ENCODE results near the gene IFFO2.
A peak's percentile ranks its signal among the peaks of the same experiment; 100 is the strongest.

Gene IFFO2

GRCh38 chr1:18951818-18952391 lies 4.6 kb downstream of the IFFO2 start:
- no peak for TF ChIP-seq CTCF (conservative IDR thresholded peaks at IDR 0.05; ENCODE audit: low read depth, low read length)
- H3K4me3 ChIP-seq (ENCODE audit: low read length), result no peak overlapping the region
- DNase-seq (ENCODE audit: low read depth), result no peak

- DNase-seq (ENCODE audit: low read depth), result no peak
- no peak for TF ChIP-seq CTCF (conservative IDR thresholded peaks at IDR 0.05; ENCODE audit: low read depth, low read length)
- H3K4me3 ChIP-seq (ENCODE audit: low read length), result no peak overlapping the region
Observed at GRCh38 chr1:18951416-18951815, 5.1 kb downstream of the IFFO2 start.

GRCh38 chr1:18950401-18951026 lies 6.0 kb downstream of the IFFO2 start:
- no peak overlapping the region for H3K4me3 ChIP-seq (ENCODE audit: low read length)
- DNase-seq (ENCODE audit: low read depth), result no peak
- TF ChIP-seq CTCF (conservative IDR thresholded peaks at IDR 0.05; ENCODE audit: low read depth, low read length), result no peak

- DNase-seq (ENCODE audit: low read depth), result no peak
- no peak overlapping the region for H3K4me3 ChIP-seq (ENCODE audit: low read length)
- TF ChIP-seq CTCF (conservative IDR thresholded peaks at IDR 0.05; ENCODE audit: low read depth, low read length), result peak; percentile 16
Observed at GRCh38 chr1:18949686-18950400, 6.6 kb downstream of the IFFO2 start.

- DNase-seq (ENCODE audit: low read depth), result no peak
- H3K4me3 ChIP-seq (ENCODE audit: low read length), result no peak overlapping the region
- TF ChIP-seq CTCF (conservative IDR thresholded peaks at IDR 0.05; ENCODE audit: low read depth, low read length), result no peak
Observed at GRCh38 chr1:18948913-18949685, 7.4 kb downstream of the IFFO2 start.

- DNase-seq (ENCODE audit: low read depth), result no peak
- no peak overlapping the region for H3K4me3 ChIP-seq (ENCODE audit: low read length)
- TF ChIP-seq CTCF (conservative IDR thresholded peaks at IDR 0.05; ENCODE audit: low read depth, low read length), result no peak
Observed at GRCh38 chr1:18948048-18948912, 8.2 kb downstream of the IFFO2 start.
